ENCODE results near the gene KBTBD4.

Gene KBTBD4

DNA sequence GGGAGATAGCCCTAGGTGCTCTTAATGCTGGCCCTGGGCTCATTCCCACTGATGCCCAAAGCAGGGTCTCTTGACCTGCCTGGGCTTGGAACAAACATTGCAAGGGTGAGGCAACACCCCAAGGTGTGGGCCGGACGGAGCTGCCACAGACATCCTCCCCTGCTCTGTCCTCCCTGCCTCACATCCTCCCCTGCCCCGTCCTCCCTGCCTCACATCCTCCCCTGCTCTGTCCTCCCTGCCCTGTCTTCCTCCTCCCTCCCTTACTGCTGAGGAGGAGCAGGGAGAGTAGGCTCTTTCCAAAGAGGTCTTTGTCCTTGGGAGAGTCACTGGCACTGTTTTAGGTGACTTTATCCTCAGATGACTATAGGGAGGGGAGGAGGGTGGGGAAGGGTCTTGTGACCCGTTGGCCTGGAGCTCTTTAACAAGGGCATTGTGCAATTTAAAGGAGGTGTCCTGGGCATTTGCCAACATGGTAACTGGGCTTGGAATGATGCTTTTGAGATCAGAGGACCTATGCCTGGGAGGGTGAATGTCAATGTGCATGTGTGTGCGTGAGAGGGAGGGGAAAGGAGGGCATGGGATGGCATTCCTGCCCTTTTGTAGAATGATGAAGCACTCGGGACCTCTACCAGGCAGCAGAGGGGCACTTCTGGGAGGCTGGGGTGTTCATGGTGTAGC is 8.4 kb upstream of the KBTBD4 start:
- peak overlapping the region; percentile 4 to 83 (median 41); a peak in 17 of 22 replicates for H3K4me2 ChIP-seq
- no peak overlapping the region for H3K4me3 ChIP-seq
- H3K9ac ChIP-seq: no peak overlapping the region
- H3K9me3 ChIP-seq (replicated peaks in 1 of 11): peaks cover 0 to 7% (median 0%) of the 10 kb centered on the region in 11 experiments; a peak in 2 of 22 replicates
- peaks cover 26 to 35% (median 32%) of the 10 kb centered on the region in 10 experiments for H3K4me1 ChIP-seq
- H3K36me3 ChIP-seq: peaks cover 32 to 57% (median 43%) of the 10 kb centered on the region in 11 experiments
- peaks cover 4 to 11% (median 7%) of the 10 kb centered on the region in 11 experiments for H3K27me3 ChIP-seq
- H4K20me1 ChIP-seq: peaks cover 0 to 28% (median 13%) of the 10 kb centered on the region in 11 experiments; a peak in 11 of 22 replicates
- peak overlapping the region in 8 of 11 experiments; percentile 13 to 49 (median 30); a peak in 6 of 22 replicates for H3K27ac ChIP-seq
- no peak for TF ChIP-seq Cebpa-rat (IDR thresholded peaks at IDR 0.05)

DNA sequence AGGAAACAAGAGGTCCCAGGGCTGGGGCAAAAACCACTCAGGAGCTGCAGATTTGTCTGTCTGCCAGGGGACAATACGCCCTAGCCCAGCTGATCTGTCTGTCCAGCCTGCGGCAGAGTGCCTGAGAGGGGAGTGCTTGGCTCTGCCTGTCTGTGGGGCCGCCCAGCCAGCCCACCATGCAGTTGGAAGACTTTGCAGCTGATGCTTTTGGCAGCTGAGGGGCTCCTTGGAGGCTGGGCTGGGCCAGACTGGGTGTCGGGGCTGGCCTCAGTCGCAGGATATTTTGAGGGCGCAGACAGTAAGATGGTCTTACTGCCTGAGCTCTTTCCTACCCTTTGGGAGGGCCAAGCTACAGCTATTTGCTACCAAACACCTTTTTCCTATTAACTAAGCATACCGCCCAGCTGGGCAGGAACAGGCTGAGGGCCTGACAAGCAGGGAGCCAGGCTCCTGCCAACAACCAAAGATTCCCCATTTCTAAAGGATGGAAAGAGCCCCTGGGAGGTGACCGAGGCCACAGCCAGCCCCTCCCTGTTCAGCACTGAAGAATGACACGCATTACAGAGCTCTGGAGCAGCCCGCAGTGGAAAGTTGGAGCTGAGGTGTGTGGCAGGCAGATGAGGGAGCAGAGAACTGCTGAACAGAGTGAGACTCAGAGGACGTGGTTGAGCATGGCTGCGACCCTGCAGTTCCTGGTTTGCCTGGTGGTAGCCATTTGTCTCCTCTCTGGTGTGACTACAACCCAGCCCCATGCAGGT is 7.5 kb upstream of the KBTBD4 start, which contains the start of gene FAM180B:
TSS of gene FAM180B (plus strand) at position 581 of the 758 bp plus-strand sequence. CDS start at position 672, 91 bp downstream.
- H3K4me2 ChIP-seq: peak within 1 kb of the TSS; percentile 4 to 83 (median 41); a peak in 16 of 22 replicates
- peaks cover 17 to 26% (median 23%) of the 10 kb centered on the region in 10 experiments for H3K4me1 ChIP-seq
- peaks cover 0 to 34% (median 13%) of the 10 kb centered on the region in 11 experiments; a peak in 11 of 22 replicates for H4K20me1 ChIP-seq
- 0 out of 22 replicates have a peak, but pooled peaks cover 0 to 2% (median 0%) of the 10 kb centered on the region in 11 experiments for H3K27me3 ChIP-seq
- H3K36me3 ChIP-seq: peaks cover 41 to 66% (median 52%) of the 10 kb centered on the region in 11 experiments
- peaks cover 0 to 7% (median 0%) of the 10 kb centered on the region in 11 experiments; a peak in 2 of 22 replicates for H3K9me3 ChIP-seq (replicated peaks in 1 of 11)
- no peak within 1 kb of the TSS for H3K4me3 ChIP-seq
- no peak for TF ChIP-seq Cebpa-rat (IDR thresholded peaks at IDR 0.05)
- H3K27ac ChIP-seq: peak within 1 kb of the TSS in 8 of 11 experiments; percentile 13 to 49 (median 30); a peak in 6 of 22 replicates
- H3K9ac ChIP-seq: peak within 1 kb of the TSS in 1 of 11 experiments; percentile 8; a peak in 1 of 22 replicates

DNA sequence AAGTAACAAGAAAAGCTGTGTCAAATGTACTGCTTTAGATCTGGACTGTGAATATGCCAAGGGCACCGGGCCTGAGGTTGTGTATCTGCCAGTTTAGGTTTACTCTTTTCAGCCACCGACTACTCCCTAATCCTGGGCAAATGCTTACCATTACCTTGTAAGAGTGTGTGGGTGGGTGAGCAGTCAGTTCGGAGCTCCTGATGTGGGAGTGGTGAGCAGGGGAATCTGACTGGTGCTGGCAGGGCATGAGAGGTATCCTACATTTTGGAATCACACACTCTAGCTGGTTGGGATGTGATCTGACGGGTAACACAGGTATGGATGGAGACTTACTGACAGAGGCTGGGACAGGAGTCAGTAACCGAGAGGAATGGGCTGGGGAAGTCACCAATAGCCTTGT is 5.1 kb upstream of the KBTBD4 start:
- no peak overlapping the region for H3K9ac ChIP-seq
- H3K27me3 ChIP-seq: no peaks in the 10 kb centered on the region
- no peak overlapping the region for H3K4me3 ChIP-seq
- no peaks in the 10 kb centered on the region for H3K9me3 ChIP-seq (replicated peaks in 1 of 11)
- TF ChIP-seq Cebpa-rat (IDR thresholded peaks at IDR 0.05): no peak
- H4K20me1 ChIP-seq: peaks cover 0 to 52% (median 13%) of the 10 kb centered on the region in 11 experiments; a peak in 11 of 22 replicates
- peaks cover 24 to 35% (median 27%) of the 10 kb centered on the region in 10 experiments for H3K4me1 ChIP-seq
- peaks cover 52 to 70% (median 62%) of the 10 kb centered on the region in 11 experiments for H3K36me3 ChIP-seq
- no peak overlapping the region for H3K4me2 ChIP-seq
- no peak overlapping the region for H3K27ac ChIP-seq

DNA sequence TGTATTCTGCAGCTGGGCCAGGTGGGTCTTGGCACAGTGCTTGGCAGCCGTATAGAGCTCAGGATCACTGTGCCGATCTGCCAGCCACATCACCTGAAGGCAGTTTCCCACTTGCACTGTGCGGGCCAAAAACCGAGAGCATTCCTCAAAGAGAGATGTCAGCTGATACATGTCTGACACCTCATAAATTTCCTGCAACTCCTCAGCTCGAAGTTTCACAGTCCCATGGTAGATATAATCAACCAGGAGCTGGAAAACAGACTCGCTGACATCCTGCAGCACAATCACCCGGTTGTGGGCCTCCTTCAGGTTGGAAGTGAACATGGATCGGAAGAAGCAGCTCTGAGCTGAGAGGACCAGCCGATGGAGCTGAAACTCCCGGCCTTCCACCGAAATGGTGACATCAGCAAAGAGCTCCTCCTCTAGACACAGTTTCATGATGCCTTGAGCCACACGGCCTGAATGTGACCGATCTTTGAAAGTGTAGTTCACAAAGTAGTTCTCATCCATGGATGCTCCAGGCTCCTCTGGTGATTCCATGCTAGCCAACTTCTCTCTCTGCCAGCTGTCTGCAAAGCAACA is 1.2 kb downstream of the KBTBD4 start:
- H3K27ac ChIP-seq: peak overlapping the region in 2 of 11 experiments; percentile 88 to 94; a peak in 3 of 22 replicates
- no peaks in the 10 kb centered on the region for H3K27me3 ChIP-seq
- H3K36me3 ChIP-seq: peaks cover 64 to 79% (median 76%) of the 10 kb centered on the region in 11 experiments
- H3K4me2 ChIP-seq: peak overlapping the region; percentile 75 to 99 (median 94)
- H4K20me1 ChIP-seq: peaks cover 11 to 57% (median 17%) of the 10 kb centered on the region in 11 experiments; a peak in 17 of 22 replicates
- H3K4me1 ChIP-seq: peaks cover 32 to 36% (median 34%) of the 10 kb centered on the region in 10 experiments
- no peaks in the 10 kb centered on the region for H3K9me3 ChIP-seq (replicated peaks in 1 of 11)
- no peak for TF ChIP-seq Cebpa-rat (IDR thresholded peaks at IDR 0.05)
- H3K4me3 ChIP-seq: peak overlapping the region; percentile 86 to 100 (median 95)
- H3K9ac ChIP-seq: peak overlapping the region; percentile 91 to 98 (median 94); a peak in 20 of 22 replicates

DNA sequence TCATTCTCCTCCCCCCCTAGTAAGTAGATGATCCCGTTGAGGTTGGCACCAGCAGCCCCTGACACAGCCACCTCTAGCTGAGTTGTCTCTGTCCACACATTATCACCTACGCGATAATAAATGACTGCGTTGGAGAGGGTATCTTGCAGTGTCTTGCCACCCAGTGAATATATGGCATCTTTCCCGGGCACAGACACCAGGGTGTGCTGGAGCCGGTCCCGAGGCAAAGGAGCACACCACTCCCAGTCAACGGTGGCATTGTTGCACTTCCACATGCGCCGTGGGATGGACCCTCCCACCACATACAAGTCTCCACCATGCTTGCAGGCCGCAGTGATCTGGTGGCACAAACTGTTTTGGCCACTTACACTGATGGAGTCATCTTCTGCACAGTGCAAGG is 5.4 kb downstream of the KBTBD4 start:
- no peak overlapping the region for H3K9ac ChIP-seq
- no peak overlapping the region for H3K4me2 ChIP-seq
- H4K20me1 ChIP-seq: peaks cover 21 to 65% (median 46%) of the 10 kb centered on the region in 11 experiments; a peak in 19 of 22 replicates
- H3K27me3 ChIP-seq: no peaks in the 10 kb centered on the region
- TF ChIP-seq Cebpa-rat (IDR thresholded peaks at IDR 0.05): no peak
- no peak overlapping the region for H3K4me3 ChIP-seq
- H3K27ac ChIP-seq: no peak overlapping the region
- H3K9me3 ChIP-seq (replicated peaks in 1 of 11): no peaks in the 10 kb centered on the region
- H3K36me3 ChIP-seq: peaks cover 75 to 97% (median 93%) of the 10 kb centered on the region in 11 experiments
- H3K4me1 ChIP-seq: peaks cover 19 to 33% (median 22%) of the 10 kb centered on the region in 10 experiments

DNA sequence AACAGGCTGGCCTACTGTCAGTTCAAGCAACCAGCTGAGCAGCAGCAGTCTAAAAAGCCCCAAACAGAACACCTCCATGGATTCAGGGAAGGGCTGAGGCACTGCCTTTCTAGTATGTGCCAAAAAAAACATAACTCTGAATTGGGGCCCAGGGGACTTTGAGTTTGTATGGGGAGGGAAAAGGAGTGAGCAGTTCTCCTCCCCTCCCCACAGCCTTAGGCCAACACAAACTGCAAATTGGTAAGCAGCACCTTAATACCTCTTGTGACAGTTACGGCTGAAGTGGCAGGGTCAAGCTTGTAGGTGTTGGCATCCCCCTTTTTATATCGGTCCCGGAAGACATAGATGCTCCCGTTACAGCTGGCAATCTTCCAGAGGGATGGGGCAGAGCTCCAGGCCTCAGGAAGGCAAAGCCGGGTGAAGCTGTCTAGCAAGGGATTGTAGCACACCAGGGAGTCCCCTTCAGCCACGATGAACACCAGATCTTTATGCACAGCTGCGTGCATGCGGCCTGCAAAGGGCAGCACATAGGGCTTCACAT is 6.0 kb downstream of the KBTBD4 start:
- Histone ChIP-seq H3K27me3 (no peaks in the 10 kb centered on the region), H3K4me2 (no peak overlapping the region), H3K9ac (peak overlapping the region in 4 of 11 experiments; percentile 21 to 33 (median 23); a peak in 4 of 22 replicates), H3K9me3 (replicated peaks in 1 of 11) (no peaks in the 10 kb centered on the region), H3K27ac (no peak overlapping the region), H3K4me1 (peaks cover 14 to 28% (median 16%) of the 10 kb centered on the region in 10 experiments), H3K4me3 (no peak overlapping the region), H4K20me1 (peaks cover 21 to 61% (median 45%) of the 10 kb centered on the region in 11 experiments; a peak in 19 of 22 replicates), H3K36me3 (peaks cover 78 to 100% (median 96%) of the 10 kb centered on the region in 11 experiments)
- no peak for TF ChIP-seq Cebpa-rat (IDR thresholded peaks at IDR 0.05)

DNA sequence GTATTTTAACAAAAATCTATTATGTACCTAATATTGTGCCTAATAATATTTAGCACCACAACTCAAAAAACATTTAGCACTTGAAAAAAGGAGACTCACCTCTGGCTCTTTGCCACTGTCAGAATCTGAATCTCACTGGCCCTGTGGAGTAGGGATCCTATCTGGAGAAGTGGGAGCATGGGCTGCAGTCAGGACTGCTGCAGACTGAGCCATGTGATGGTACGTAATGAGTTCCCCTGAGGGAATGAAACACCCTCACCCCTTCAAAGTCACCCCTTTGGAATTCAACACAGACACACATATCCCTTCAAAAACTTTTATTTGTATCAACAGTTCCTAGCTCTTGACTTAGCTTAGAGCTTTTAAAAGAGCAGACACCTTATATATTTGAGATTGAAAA is 6.9 kb downstream of the KBTBD4 start:
- TF ChIP-seq Cebpa-rat (IDR thresholded peaks at IDR 0.05): no peak

DNA sequence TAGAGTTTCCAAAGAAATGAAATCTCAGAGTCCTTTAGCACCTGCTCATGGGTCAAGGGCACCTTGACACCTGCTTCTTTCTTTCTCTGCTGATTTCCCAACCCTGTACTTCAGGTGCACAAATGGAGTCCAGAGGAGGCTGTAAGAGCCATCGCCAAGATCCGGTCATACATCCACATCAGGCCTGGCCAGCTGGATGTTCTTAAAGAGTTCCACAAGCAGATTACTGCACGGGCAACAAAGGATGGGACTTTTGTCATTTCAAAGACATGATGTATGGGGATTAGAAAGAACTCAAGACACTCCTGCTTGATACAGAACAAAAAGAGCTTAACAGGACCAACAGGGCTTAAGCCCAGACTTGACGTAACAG is 7.4 kb downstream of the KBTBD4 start:
- H3K4me2 ChIP-seq: no peak overlapping the region
- H3K36me3 ChIP-seq: peaks cover 74 to 91% (median 83%) of the 10 kb centered on the region in 11 experiments
- TF ChIP-seq Cebpa-rat (IDR thresholded peaks at IDR 0.05): no peak
- peaks cover 21 to 56% (median 44%) of the 10 kb centered on the region in 11 experiments; a peak in 19 of 22 replicates for H4K20me1 ChIP-seq
- H3K4me1 ChIP-seq: peaks cover 8 to 26% (median 11%) of the 10 kb centered on the region in 10 experiments; a peak in 19 of 20 replicates
- H3K4me3 ChIP-seq: no peak overlapping the region
- no peaks in the 10 kb centered on the region for H3K27me3 ChIP-seq
- H3K27ac ChIP-seq: no peak overlapping the region
- H3K9me3 ChIP-seq (replicated peaks in 1 of 11): no peaks in the 10 kb centered on the region
- H3K9ac ChIP-seq: no peak overlapping the region

More for the DNA sequence above, 6.9 kb downstream of the KBTBD4 start:
- peaks cover 8 to 26% (median 12%) of the 10 kb centered on the region in 10 experiments for H3K4me1 ChIP-seq
- peaks cover 21 to 56% (median 44%) of the 10 kb centered on the region in 11 experiments; a peak in 19 of 22 replicates for H4K20me1 ChIP-seq
- peak overlapping the region in 2 of 11 experiments; percentile 16 to 21; a peak in 2 of 22 replicates for H3K9ac ChIP-seq
- H3K27me3 ChIP-seq: no peaks in the 10 kb centered on the region
- no peak overlapping the region for H3K4me3 ChIP-seq
- no peak overlapping the region for H3K4me2 ChIP-seq
- no peak overlapping the region for H3K27ac ChIP-seq
- H3K36me3 ChIP-seq: peaks cover 78 to 96% (median 88%) of the 10 kb centered on the region in 11 experiments
- no peaks in the 10 kb centered on the region for H3K9me3 ChIP-seq (replicated peaks in 1 of 11)
